AG04450 (cell line): Measurements from ENCODE around the gene SH3BGRL3. TPM values are rescaled to one million over a fixed set of nuclear protein-coding genes. Genes with fewer than 3 reads are reported as not detected.

Source experiments
- CTCF ChIA-PET: fragments of 300-600, 350-600 bp; formaldehyde crosslinking; extraction: SDS; loops from one replicate; lab custom pipeline; 2022; ENCODE audit warnings: antibody characterized with exemption, inconsistent platforms; lab: Charles Lee
- POLR2A ChIA-PET: fragments of 350-600 bp; formaldehyde crosslinking; extraction: SDS; loops from one replicate; lab custom pipeline; 2021; ENCODE audit warnings: antibody characterized with exemption, inconsistent platforms; lab: Yijun Ruan, JAX
- DNase-seq: peaks from one replicate; pipeline ENCODE4 v3.0.0-alpha.2; 2011; ENCODE audit warnings: low read depth, low spot score
- H3K27ac ChIP-seq: one replicate; pipeline ENCODE4 v1.5.1; 2012; ENCODE audit warnings: low read depth, low read length, control low read depth
- H3K27me3 ChIP-seq: one replicate; pipeline ENCODE4 v1.6.0; 2012; ENCODE audit warnings: low read length; ENCODE audit not compliant: control insufficient read depth, insufficient read depth
- H3K4me3 ChIP-seq: 2 replicates; pipeline ENCODE4 v1.5.1; 2011; ENCODE audit warnings: mild to moderate bottlenecking, low read depth, low read length, control low read depth
- H3K9me3 ChIP-seq: 2 replicates; pipeline ENCODE4 v1.5.1; 2012; ENCODE audit warnings: low read length; ENCODE audit not compliant: control insufficient read depth, insufficient read depth
- polyA plus RNA-seq: library from polyadenylated mRNA; depleted of rRNA; stranded (reverse); fragments of >200 nt; gene quantifications from 2 replicates; pipeline ENCODE4 v1.2.3, GENCODE V29; 2011
- TF ChIP-seq, protein P1 (sequence below): IDR thresholded peaks from 2 replicates; pipeline ENCODE4 v1.5.1; 2011; ENCODE audit warnings: low read depth, low read length, control low read depth, inconsistent platforms

SH3BGRL3 gene
- polyA plus RNA-seq, 1 experiment, result 307 TPM

DNA sequence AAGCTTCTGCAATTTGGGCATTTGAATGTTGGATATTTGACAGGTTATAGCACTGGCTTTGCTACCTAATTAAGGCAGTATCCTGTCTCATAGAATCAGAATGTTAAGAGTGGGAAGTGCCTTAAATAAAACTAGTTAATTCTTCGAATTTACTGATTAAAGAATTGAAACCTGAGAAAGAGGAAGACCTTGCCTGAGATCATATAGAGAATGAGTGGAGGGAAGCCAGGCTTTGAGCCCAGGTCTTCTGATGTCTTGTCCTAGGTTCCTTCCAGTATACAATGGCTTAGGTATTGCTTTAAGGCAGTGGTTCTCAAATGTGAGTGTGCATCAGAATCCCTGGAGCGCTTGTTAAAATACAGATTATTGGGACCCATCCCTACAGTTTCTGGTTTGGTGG is 20.9 kb upstream of the SH3BGRL3 start:
- ChIA-PET CTCF (interaction anchor here (2.0 kb wide), 1 partner anchor 25 kb away, joined by 8 read pairs; the partner anchor contains the start of gene CEP85), POLR2A (no interaction called here)
- no peak for DNase-seq
- Histone ChIP-seq H3K27ac (no peak overlapping the region), H3K4me3 (no peak overlapping the region), H3K27me3 (no peaks in the 10 kb centered on the region), H3K9me3 (no peaks in the 10 kb centered on the region)
- TF ChIP-seq, protein P1, sequence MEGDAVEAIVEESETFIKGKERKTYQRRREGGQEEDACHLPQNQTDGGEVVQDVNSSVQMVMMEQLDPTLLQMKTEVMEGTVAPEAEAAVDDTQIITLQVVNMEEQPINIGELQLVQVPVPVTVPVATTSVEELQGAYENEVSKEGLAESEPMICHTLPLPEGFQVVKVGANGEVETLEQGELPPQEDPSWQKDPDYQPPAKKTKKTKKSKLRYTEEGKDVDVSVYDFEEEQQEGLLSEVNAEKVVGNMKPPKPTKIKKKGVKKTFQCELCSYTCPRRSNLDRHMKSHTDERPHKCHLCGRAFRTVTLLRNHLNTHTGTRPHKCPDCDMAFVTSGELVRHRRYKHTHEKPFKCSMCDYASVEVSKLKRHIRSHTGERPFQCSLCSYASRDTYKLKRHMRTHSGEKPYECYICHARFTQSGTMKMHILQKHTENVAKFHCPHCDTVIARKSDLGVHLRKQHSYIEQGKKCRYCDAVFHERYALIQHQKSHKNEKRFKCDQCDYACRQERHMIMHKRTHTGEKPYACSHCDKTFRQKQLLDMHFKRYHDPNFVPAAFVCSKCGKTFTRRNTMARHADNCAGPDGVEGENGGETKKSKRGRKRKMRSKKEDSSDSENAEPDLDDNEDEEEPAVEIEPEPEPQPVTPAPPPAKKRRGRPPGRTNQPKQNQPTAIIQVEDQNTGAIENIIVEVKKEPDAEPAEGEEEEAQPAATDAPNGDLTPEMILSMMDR, result no peak

DNA sequence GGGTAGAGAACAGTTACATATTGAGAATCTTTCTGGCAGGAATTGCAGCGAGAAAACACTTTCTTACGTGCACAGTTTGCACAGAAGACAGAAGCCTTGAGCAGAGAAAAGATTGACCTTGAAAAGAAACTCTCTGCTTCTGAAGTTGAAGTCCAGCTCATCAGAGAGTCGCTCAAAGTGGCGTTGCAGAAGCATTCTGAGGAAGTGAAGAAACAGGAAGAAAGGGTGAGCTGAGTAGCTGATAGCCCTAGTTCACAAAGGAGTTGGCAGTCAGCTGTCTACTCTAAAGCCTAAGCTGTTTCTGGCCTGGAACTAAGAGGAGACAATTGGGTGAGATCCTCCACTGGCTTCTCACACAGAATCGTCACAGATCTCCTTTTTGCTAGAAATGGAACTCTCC is 20.3 kb upstream of the SH3BGRL3 start:
- Histone ChIP-seq H3K4me3 (no peak overlapping the region), H3K27ac (no peak overlapping the region), H3K27me3 (no peaks in the 10 kb centered on the region), H3K9me3 (no peaks in the 10 kb centered on the region)
- DNase-seq, result no peak
- POLR2A ChIA-PET, result no interaction called here
- TF ChIP-seq, protein P1, result no peak
- CTCF ChIA-PET, result no interaction called here

DNA sequence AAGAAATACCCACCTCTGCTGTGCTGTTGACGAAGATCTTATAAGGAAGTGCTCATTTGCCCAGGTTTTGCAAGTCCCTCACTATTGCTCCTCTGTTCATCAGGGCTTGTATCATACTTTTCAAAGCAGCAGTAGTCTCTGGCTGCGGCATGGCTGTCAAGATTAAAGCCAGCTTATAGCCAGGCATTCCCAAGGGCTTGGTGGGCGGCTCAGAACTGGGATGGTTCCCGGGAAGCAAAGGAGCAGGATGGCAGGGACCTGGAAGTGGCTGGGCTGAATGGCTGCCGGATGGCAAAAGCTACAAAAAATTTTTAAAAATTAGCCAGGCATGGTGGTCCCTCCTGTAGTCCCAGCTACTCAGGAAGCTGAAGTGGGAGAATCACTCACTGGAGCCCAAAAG is 16.7 kb upstream of the SH3BGRL3 start:
- Histone ChIP-seq H3K9me3 (peaks cover 2% of the 10 kb centered on the region), H3K27ac (no peak overlapping the region), H3K4me3 (no peak overlapping the region), H3K27me3 (no peaks in the 10 kb centered on the region)
- TF ChIP-seq, protein P1, result no peak
- ChIA-PET CTCF (interaction anchor here (1.0 kb wide), 1 partner anchor 29 kb away, joined by 5 read pairs; the partner anchor contains the start of gene CEP85), POLR2A (no interaction called here)
- no peak for DNase-seq

DNA sequence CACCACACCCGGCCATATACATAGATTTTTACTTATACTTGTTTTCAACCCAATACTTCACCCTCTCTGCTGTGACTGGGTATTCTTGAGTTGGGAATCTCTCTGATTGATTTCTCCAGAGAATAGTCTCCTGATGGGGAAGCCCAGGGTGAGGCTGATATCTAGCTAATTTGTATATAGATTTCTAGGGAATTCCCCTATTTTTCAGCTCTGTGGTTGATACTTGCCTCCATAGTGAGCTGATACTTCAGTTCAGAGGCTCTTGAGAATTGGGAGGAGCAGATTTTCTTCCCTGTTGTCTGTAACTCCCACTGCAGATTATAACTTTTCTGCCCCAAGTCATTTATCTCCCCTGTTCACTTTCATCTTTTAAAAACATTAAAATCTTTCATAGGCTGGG is 14.5 kb upstream of the SH3BGRL3 start:
- CTCF ChIA-PET, result interaction anchor here (1.5 to 2.8 kb wide), 3 partner anchors 10 to 56 kb away, joined by 5 to 16 read pairs (median 12); partner anchors contain the start of gene CEP85

More for the DNA sequence above, 14.5 kb upstream of the SH3BGRL3 start:
- no peak for DNase-seq
- H3K27me3 ChIP-seq, result no peaks in the 10 kb centered on the region
- POLR2A ChIA-PET, result no interaction called here
- TF ChIP-seq, protein P1, result no peak
- H3K4me3 ChIP-seq, result no peak overlapping the region
- H3K27ac ChIP-seq, result no peak overlapping the region
- peaks cover 16% of the 10 kb centered on the region for H3K9me3 ChIP-seq
